GM12878 (cell line): ENCODE data around the gene ITGAD. TPM values are rescaled to one million over a fixed set of nuclear protein-coding genes. Genes with fewer than 3 reads are reported as not detected.

Experiments used
- ATAC-seq: fragments of 200-7000 bp; cut with Tn5 transposase; 3 replicates; pipeline ENCODE4 v1.9.1; 2020; ENCODE audit warnings: mild to moderate bottlenecking, moderate library complexity
- BruUV-seq: library from RNA; stranded (reverse); fragments of 400-500 nt; replicated peaks from 2 replicates; lab custom pipeline; 2021; lab: Mats Ljungman, UMichigan
- CTCF ChIA-PET: fragments of 300-600 bp; sonication (Branson Sonifier 250); formaldehyde crosslinking; extraction: SDS; loops from one replicate; lab custom pipeline; 2021; ENCODE audit warnings: inconsistent platforms; lab: Yijun Ruan, JAX
- POLR2A ChIA-PET: fragments of 350-600 bp; formaldehyde crosslinking; extraction: SDS; loops from one replicate; lab custom pipeline; 2021; ENCODE audit warnings: inconsistent platforms; lab: Charles Lee
- RAD21 ChIA-PET: fragments of 300-600 bp; sonication (Branson Sonifier 250); formaldehyde crosslinking; loops from one replicate; lab custom pipeline; 2023; ENCODE audit warnings: antibody characterized with exemption; ENCODE audit not compliant: unreplicated experiment; lab: Charles Lee
- SMC1A ChIA-PET: fragments of 300-600 bp; sonication (Branson Sonifier 250); formaldehyde crosslinking; loops from one replicate; lab custom pipeline; 2023; ENCODE audit not compliant: unreplicated experiment, uncharacterized antibody; lab: Charles Lee
- DNase-seq: peaks from one replicate; pipeline ENCODE4 v3.0.0-alpha.2; 2011; ENCODE audit warnings: low read depth, low spot score
- FAIRE-seq: peaks from 3 replicates; lab custom pipeline; 2011; peaks lifted over from hg19 to GRCh38; lab: Jason Lieb, UNC
- H2AFZ ChIP-seq: 2 replicates; pipeline ENCODE4 v1.6.0; 2011; ENCODE audit warnings: low read depth, low read length, control low read depth; ENCODE audit not compliant: control insufficient read depth
- H3K27ac ChIP-seq: 2 replicates; pipeline ENCODE4 v1.5.1; 2011; ENCODE audit warnings: control low read depth; ENCODE audit not compliant: control insufficient read depth, insufficient read depth
- H3K27me3 ChIP-seq, 2 experiments: replicated peaks in 1 of 2; 2 replicates each; pipeline versions ENCODE4 v1.6.0 to v1.6.1; 2011; ENCODE audit warnings: low read length in 1 of 2; ENCODE audit not compliant: control insufficient read depth in 2 of 2, insufficient read depth in 2 of 2
- H3K36me3 ChIP-seq, 2 experiments: 2 replicates each; pipeline ENCODE4 v1.5.1; 2011; ENCODE audit warnings: low read length in 1 of 2; ENCODE audit not compliant: control insufficient read depth in 2 of 2, insufficient read depth in 2 of 2
- H3K4me1 ChIP-seq: 2 replicates; pipeline ENCODE4 v1.6.1; 2011; ENCODE audit warnings: mild to moderate bottlenecking, low read length, moderate library complexity, mixed read lengths; ENCODE audit not compliant: control insufficient read depth, insufficient read depth
- H3K4me2 ChIP-seq: 2 replicates; pipeline ENCODE4 v1.6.0; 2011; ENCODE audit warnings: control low read depth; ENCODE audit not compliant: control insufficient read depth, insufficient read depth
- H3K4me3 ChIP-seq: fragments of 200-600 bp; sonication (generic); 2 replicates; pipeline ENCODE4 v1.5.1; 2016
- H3K79me2 ChIP-seq: 2 replicates; pipeline ENCODE4 v1.6.0; 2011; ENCODE audit warnings: low read length; ENCODE audit not compliant: control insufficient read depth, insufficient read depth
- H3K9ac ChIP-seq: 2 replicates; pipeline ENCODE4 v1.8.0; 2011; ENCODE audit warnings: low read length, control low read depth, mixed read lengths; ENCODE audit not compliant: control insufficient read depth, insufficient read depth
- H3K9me3 ChIP-seq: replicated peaks from 3 replicates; pipeline ENCODE4 v1.5.1; 2011; ENCODE audit warnings: mild to moderate bottlenecking, low read length; ENCODE audit not compliant: control insufficient read depth, insufficient read depth
- H4K20me1 ChIP-seq: 2 replicates; pipeline ENCODE4 v1.6.0; 2011; ENCODE audit not compliant: control insufficient read depth, insufficient read depth
- CREB1 ChIP-seq: IDR thresholded peaks from 2 replicates; pipeline ENCODE4 v1.6.1; 2012; ENCODE audit warnings: low read depth, mild to moderate bottlenecking, inconsistent platforms
- EGR1 ChIP-seq, 2 experiments: IDR thresholded peaks; 1 replicate in 1 of 2; 2 replicates in 1 of 2; pipeline ENCODE4 v1.6.1; 2011 to 2012; ENCODE audit warnings: low read depth in 2 of 2, low read length in 2 of 2, borderline replicate concordance in 1 of 2, mild to moderate bottlenecking in 1 of 2, moderate library complexity in 1 of 2
- ESRRA ChIP-seq: IDR thresholded peaks from 2 replicates; pipeline ENCODE4 v1.6.1; 2012; ENCODE audit warnings: mild to moderate bottlenecking, low read length, improper control_type of control experiment
- FOS ChIP-seq: IDR thresholded peaks from 3 replicates; pipeline ENCODE4 v1.6.1; 2011; ENCODE audit warnings: borderline replicate concordance; ENCODE audit not compliant: insufficient read length; ENCODE audit errors: extremely low read depth
- FOXK2 ChIP-seq: fragments of 450-650 bp; IDR thresholded peaks from 2 replicates; pipeline ENCODE4 v1.6.1; 2017; ENCODE audit warnings: mild to moderate bottlenecking, moderate library complexity
- HSF1 ChIP-seq: fragments of 150-350 bp; IDR thresholded peaks from 2 replicates; pipeline ENCODE4 v1.6.1; 2014; ENCODE audit warnings: mild to moderate bottlenecking, low read depth, low read length
- IRF5 ChIP-seq: fragments of 450-650 bp; IDR thresholded peaks from 2 replicates; pipeline ENCODE4 v1.6.1; 2017; ENCODE audit warnings: borderline replicate concordance
- KLF5 ChIP-seq: fragments of 450-650 bp; IDR thresholded peaks from 2 replicates; pipeline ENCODE4 v1.6.1; 2014; ENCODE audit warnings: mild to moderate bottlenecking; ENCODE audit not compliant: partially characterized antibody
- MAX ChIP-seq: IDR thresholded peaks from 2 replicates; pipeline ENCODE4 v1.6.1; 2012; ENCODE audit warnings: low read depth, low read length, improper control_type of control experiment
- MTA2 ChIP-seq: fragments of 450-650 bp; IDR thresholded peaks from 2 replicates; pipeline ENCODE4 v1.6.1; 2016; ENCODE audit warnings: low read depth, mild to moderate bottlenecking, moderate library complexity
- MTA3 ChIP-seq: IDR thresholded peaks from 2 replicates; pipeline ENCODE4 v1.6.1; 2012; ENCODE audit warnings: low read length, inconsistent platforms, borderline replicate concordance
- NFXL1 ChIP-seq: fragments of 450-650 bp; IDR thresholded peaks from 2 replicates; pipeline ENCODE4 v1.6.1; 2017; ENCODE audit warnings: antibody characterized with exemption, mild to moderate bottlenecking, borderline replicate concordance
- NRF1 ChIP-seq: conservative IDR thresholded peaks from 2 replicates; pipeline ENCODE4 v1.6.1; 2011; ENCODE audit warnings: mild to moderate bottlenecking, low read depth, low read length, improper control_type of control experiment
- RCOR1 ChIP-seq: conservative IDR thresholded peaks from 2 replicates; pipeline ENCODE4 v1.6.1; 2012; ENCODE audit warnings: low read depth, low read length, improper control_type of control experiment
- SRF ChIP-seq, 2 experiments: IDR thresholded peaks; 2 replicates each; pipeline ENCODE4 v1.6.1; 2011; ENCODE audit warnings: low read depth in 2 of 2, low read length in 2 of 2, mild to moderate bottlenecking in 1 of 2, moderate library complexity in 1 of 2
- WGBS: methylation state at CpG from one replicate; pipeline ENCODE4 v1.1.6; 2016; ENCODE audit warnings: low lambda C conversion rate; ENCODE audit not compliant: insufficient replicate concordance, insufficient coverage; ENCODE audit errors: missing lambda C conversion rate; 5-methylcytosine and 5-hydroxymethylcytosine counted together
- in situ Hi-C: fragments of 300-500 bp; cut with MboI; formaldehyde crosslinking; loops from 9 replicates; pipeline ENCODE4 v1.14.3; 2018; ENCODE audit warnings: mixed read lengths
- intact Hi-C: fragments of 100-400 bp; cut with micrococcal nuclease; formaldehyde crosslinking; loops from one replicate; pipeline ENCODE4 v1.14.2; 2022; ENCODE audit not compliant: unreplicated experiment
- polyA plus RNA-seq, 11 experiments: library from polyadenylated mRNA; depleted of rRNA in 4 of 11; unstranded in 6 of 11; stranded (reverse) in 5 of 11; fragments of >200 nt; fragmentation: Nextera tagmentation in 4 of 11; fragmentation: Illumina TruSeq in 1 of 11; extraction: Ambion mirVana in 4 of 11; extraction: Trizol in 1 of 11; gene quantifications; 1 replicate in 1 of 11; 2 replicates in 10 of 11; pipeline versions ENCODE4 v1.2.1 to v1.2.3, GENCODE V29; 2011 to 2016; ENCODE audit warnings: inconsistent platforms in 2 of 11, missing spikeins in 2 of 11, low read depth in 1 of 11
- total RNA-seq, 4 experiments: library from RNA; depleted of rRNA in 3 of 4; stranded (reverse); fragments of >200 nt in 3 of 4; fragmentation: Illumina TruSeq in 1 of 4; extraction: Trizol in 1 of 4; gene quantifications; 2 replicates each; pipeline versions ENCODE4 v1.2.1 to v1.2.3, GENCODE V29; 2013 to 2021

ITGAD gene
- total and polyA plus RNA-seq, 10 of the 15 experiments (the other 5 are each of a cell fraction or from before 2014, with no cell fraction given) = 0.29 to 4.0 (median 1.2) TPM

- H3K4me1 ChIP-seq = no peaks in the 10 kb centered on the region
- no peaks in the 10 kb centered on the region for H3K79me2 ChIP-seq
- no peak overlapping the region; the same call in 1 of the 2 replicates for H3K4me2 ChIP-seq
- intact Hi-C loops = no loop called here
- in situ Hi-C loops = loop anchor here (25.0 kb wide), 1 partner anchor 452 kb away; the partner anchor contains the start of gene HSD3B7
- no peak overlapping the region for H3K27ac ChIP-seq
- 46% methylated on average over 3 of the region's 3 CpGs for WGBS
- no peaks in the 10 kb centered on the region for H4K20me1 ChIP-seq
- H3K36me3 ChIP-seq = no peaks in the 10 kb centered on the region
- no peaks in the 10 kb centered on the region for H3K9me3 ChIP-seq
- ChIA-PET POLR2A (no interaction called here), SMC1A (interaction anchor here (1.1 to 5.5 kb wide), 9 partner anchors 9 to 437 kb away, joined by 3 to 31 read pairs (median 4); partner anchors contain the start of gene COX6A2), RAD21 (interaction anchor here (0.5 to 1.9 kb wide), 5 partner anchors 9 to 337 kb away, joined by 3 to 5 read pairs (median 4); no protein-coding TSS in a partner anchor), CTCF (interaction anchor here (1.2 to 5.7 kb wide), 7 partner anchors 9 to 486 kb away, joined by 3 to 45 read pairs (median 5); no protein-coding TSS in a partner anchor)
- no peak overlapping the region for H2AFZ ChIP-seq
- BruUV-seq = no TSS peak
- H3K9ac ChIP-seq = no peak overlapping the region
- DNase-seq (no peak), ATAC-seq (no peak)
- no peaks in the 10 kb centered on the region for H3K27me3 ChIP-seq
- no peak for TF ChIP-seq RCOR1
- TF ChIP-seq HSF1 = no peak
- TF ChIP-seq KLF5 = no peak
- no peak for TF ChIP-seq MTA2
- TF ChIP-seq SRF (IDR thresholded peaks at IDR 0.05; ENCODE audit: low read depth in 2 of 2, low read length in 2 of 2) = no peak
- no peak for TF ChIP-seq FOXK2
- no peak for TF ChIP-seq FOS
- no peak for TF ChIP-seq NFXL1
- TF ChIP-seq MAX = no peak
- TF ChIP-seq ESRRA = no peak
- TF ChIP-seq EGR1 (IDR thresholded peaks at IDR 0.05; ENCODE audit: borderline replicate concordance in 1 of 2, low read depth in 2 of 2, low read length in 2 of 2) = no peak
- no peak for TF ChIP-seq IRF5
- no peak for TF ChIP-seq CREB1
- TF ChIP-seq NRF1 = no peak
- TF ChIP-seq MTA3 = no peak
- TF ChIP-seq, all 136 proteins: peak for 0
- no peak overlapping the region for H3K4me3 ChIP-seq
- FAIRE-seq = no peak
These were observed 46.4 kb downstream of the ITGAD start for GRCh38 chr16:31439519-31439918.
